K562 (cell line): ENCODE measurements around the gene ZKSCAN4. TPM values are rescaled to one million over a fixed set of nuclear protein-coding genes. Genes with fewer than 3 reads are reported as not detected.

Experiments
- AFF1 ChIP-seq, 2 experiments: fragments of 450-650 bp; IDR thresholded peaks; 2 replicates each; pipeline ENCODE4 v1.6.1; 2018; ENCODE audit warnings: mild to moderate bottlenecking in 2 of 2, low read depth in 1 of 2; ENCODE audit not compliant: partially characterized antibody in 2 of 2
- C11orf30 ChIP-seq: fragments of 450-650 bp; IDR thresholded peaks from 2 replicates; pipeline ENCODE4 v1.6.1; 2016; ENCODE audit warnings: low read depth, mild to moderate bottlenecking
- CBFA2T3 ChIP-seq: fragments of 450-650 bp; IDR thresholded peaks from 2 replicates; pipeline ENCODE4 v1.6.1; 2017
- KDM1A ChIP-seq, 2 experiments: fragments of 450-650 bp; IDR thresholded peaks; 2 replicates each; pipeline ENCODE4 v1.6.1; 2016; ENCODE audit warnings: mild to moderate bottlenecking in 2 of 2
- PHF8 ChIP-seq: fragments of 200-600 bp; sonication (generic); IDR thresholded peaks from 2 replicates; pipeline ENCODE4 v1.6.1; 2012; ENCODE audit warnings: mixed run types, mild to moderate bottlenecking, inconsistent platforms, low read length, moderate library complexity, borderline replicate concordance
- POLR2G ChIP-seq: fragments of 200-400 bp; formaldehyde crosslinking; IDR thresholded peaks from 2 replicates; pipeline ENCODE4 v1.6.1; 2017; ENCODE audit warnings: low read depth, mild to moderate bottlenecking, antibody characterized with exemption, low read length, moderate library complexity
- SIRT6 ChIP-seq: IDR thresholded peaks from one replicate; pipeline ENCODE4 v1.6.1; 2012; ENCODE audit warnings: low read depth, mild to moderate bottlenecking, control low read depth, inconsistent platforms, low read length, moderate library complexity
- THRA ChIP-seq: fragments of 450-650 bp; IDR thresholded peaks from 2 replicates; pipeline ENCODE4 v1.6.1; 2017; ENCODE audit warnings: mild to moderate bottlenecking, moderate library complexity
- VEZF1 ChIP-seq: fragments of 200-800 bp; sonication (Bioruptor generic); IDR thresholded peaks from 2 replicates; pipeline ENCODE4 v1.6.1; 2017; ENCODE audit warnings: missing genetic modification characterization, missing compliant biosample characterization
- ZNF408 ChIP-seq: fragments of 250-450 bp; sonication (Bioruptor Pico); IDR thresholded peaks from 2 replicates; pipeline ENCODE4 v1.4.0; 2020; ENCODE audit warnings: low read depth, mild to moderate bottlenecking, moderate library complexity
- ZNF75A ChIP-seq: fragments of 450-650 bp; formaldehyde crosslinking; IDR thresholded peaks from 2 replicates; pipeline ENCODE4 v1.4.0; 2020; ENCODE audit warnings: mild to moderate bottlenecking
- polyA plus RNA-seq, 8 experiments: library from polyadenylated mRNA; depleted of rRNA in 4 of 8; stranded (reverse) in 5 of 8; unstranded in 3 of 8; fragments of >200 nt; fragmentation: Nextera tagmentation in 2 of 8; fragmentation: Illumina TruSeq in 1 of 8; extraction: Ambion mirVana in 2 of 8; extraction: Trizol in 1 of 8; gene quantifications; 2 replicates each; pipeline versions ENCODE4 v1.2.1 to v1.2.3, GENCODE V29; 2011 to 2014; ENCODE audit warnings: inconsistent platforms in 1 of 8, missing spikeins in 1 of 8
- total RNA-seq, 7 experiments: library from RNA; depleted of rRNA in 6 of 7; stranded (reverse); fragments of >200 nt in 6 of 7; fragmentation: Illumina TruSeq in 2 of 7; extraction: Trizol in 2 of 7; gene quantifications; 2 replicates each; pipeline versions ENCODE4 v1.2.1 to v1.2.3, GENCODE V29; 2011 to 2021; ENCODE audit warnings: low replicate concordance in 1 of 7

Gene ZKSCAN4
- total and polyA plus RNA-seq, 9 of the 15 experiments (the other 6 are each of a cell fraction or from before 2014, with no cell fraction given) = 1.2 to 5.3 (median 4.7) TPM

- TF ChIP-seq AFF1 (IDR thresholded peaks at IDR 0.05; ENCODE audit: low read depth in 1 of 2, partially characterized antibody in 2 of 2) (peak in 1 of 2 experiments; percentile 44), VEZF1 (CRISPR knock-in tag) (peak; percentile 25; the same call in 1 of the 2 replicates), SIRT6 (no peak), ZNF408 (CRISPR knock-in tag) (no peak), THRA (no peak), PHF8 (no peak), CBFA2T3 (peak; percentile 44), C11orf30 (no peak), POLR2G (no peak), KDM1A (IDR thresholded peaks at IDR 0.05) (peak in 1 of 2 experiments; percentile 48; a peak in 3 of 4 replicates), ZNF75A (CRISPR knock-in tag) (no peak)
Observed at GRCh38 chr6:28264834-28265401, 12.8 kb upstream of the ZKSCAN4 start (continued).
